Measurements from ENCODE around the gene SSX5.
"Not testable (repeated sequence)": the region's sequence is repeated elsewhere in the genome, so short reads cannot be mapped to it uniquely, and the experiment has no call there.

DNA sequence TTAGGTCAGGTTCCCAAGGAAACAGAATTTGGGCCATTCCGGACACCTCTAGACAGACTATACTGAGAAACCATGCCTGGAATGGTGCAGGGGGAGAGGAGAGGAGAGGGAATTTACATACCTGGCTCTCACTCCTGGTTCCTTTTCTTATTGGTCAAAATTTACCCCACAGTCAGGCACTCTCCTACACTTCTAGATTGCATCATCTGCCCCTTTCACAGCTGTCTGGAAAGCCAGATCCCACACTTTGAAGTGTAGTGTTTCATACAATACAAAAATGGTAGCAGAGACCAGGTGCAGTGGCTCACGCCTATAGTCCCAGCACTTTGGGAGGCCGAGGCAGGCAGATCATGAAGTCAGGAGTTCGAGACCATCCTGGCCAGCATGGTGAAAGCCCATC lies 27.6 kb upstream of the SSX5 start:
- not testable (repeated sequence) for TF ChIP-seq POLR2A, CTCF (IDR thresholded peaks at IDR 0.05)

Measured in right lobe of liver (tissue), 4 donors.